Activated T-helper 1 cell treated with anti-CD3 and anti-CD28 coated beads, Interleukin-2, amount 50 U/mL, for 16 hours (primary cell): ENCODE results near the gene FAM181B.

Source experiments
- DNase-seq, 2 donors: peaks; one replicate each; pipeline ENCODE4 v3.0.0-alpha.2; 2020; ENCODE audit warnings: low read depth in 1 of 2, low spot score in 1 of 2

Gene FAM181B

DNA sequence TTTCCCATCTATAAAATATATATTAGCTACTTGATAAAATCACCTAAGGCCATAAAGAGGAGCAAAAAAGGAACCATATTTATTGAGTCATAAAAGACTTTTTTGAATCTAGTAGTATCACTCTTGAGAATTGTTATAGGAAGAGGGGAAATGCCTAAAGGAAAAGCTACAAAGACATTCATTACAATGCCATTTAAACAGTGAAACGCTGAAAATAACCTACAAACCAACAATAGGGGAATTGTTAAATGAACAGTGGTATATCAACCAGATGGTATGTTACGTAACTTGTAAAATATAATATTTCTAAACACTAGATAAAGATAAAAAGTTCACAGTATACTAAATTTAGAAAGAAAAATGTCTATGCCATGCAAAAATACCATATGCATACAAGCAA lies 47.5 kb downstream of the FAM181B start:
- DNase-seq, result no peak

GRCh38 chr11:82683029-82683428 lies 50.6 kb downstream of the FAM181B start:
- DNase-seq, result no peak

DNA sequence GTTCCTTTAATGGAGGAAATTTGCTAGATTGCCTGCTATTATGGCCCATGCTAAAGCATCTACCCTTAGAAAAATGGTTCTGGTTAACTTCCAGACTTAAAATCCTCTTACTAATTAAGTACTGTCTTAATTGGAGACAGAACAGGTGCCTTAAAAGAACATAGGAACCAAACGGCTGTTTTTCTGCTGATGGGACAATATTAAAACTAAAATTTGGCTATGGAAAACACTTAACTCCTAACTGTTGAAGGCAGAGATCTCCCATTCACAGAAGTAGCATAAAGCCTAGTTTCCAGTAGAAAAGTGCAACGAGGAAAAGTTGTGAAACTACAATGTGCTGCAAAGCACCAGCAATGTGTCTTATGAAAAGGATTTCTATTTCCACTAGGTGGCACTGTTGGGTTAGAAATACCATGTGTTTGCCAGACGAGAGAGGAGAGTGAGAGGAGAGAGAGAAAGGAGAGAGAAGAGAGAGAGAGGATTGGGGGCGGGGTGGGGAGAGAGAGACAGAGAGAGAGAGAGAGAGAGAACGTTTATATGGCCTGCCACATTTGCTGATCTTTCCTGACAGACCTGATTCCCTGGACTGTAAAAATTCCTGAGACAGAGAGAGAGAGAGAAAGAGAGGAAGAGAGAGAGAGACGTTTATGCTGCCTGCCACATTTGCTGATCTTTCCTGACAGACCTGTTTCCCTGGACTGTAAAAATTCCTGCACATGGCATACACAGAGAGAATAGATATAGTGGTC lies 51.5 kb downstream of the FAM181B start:
- no peak for DNase-seq

DNA sequence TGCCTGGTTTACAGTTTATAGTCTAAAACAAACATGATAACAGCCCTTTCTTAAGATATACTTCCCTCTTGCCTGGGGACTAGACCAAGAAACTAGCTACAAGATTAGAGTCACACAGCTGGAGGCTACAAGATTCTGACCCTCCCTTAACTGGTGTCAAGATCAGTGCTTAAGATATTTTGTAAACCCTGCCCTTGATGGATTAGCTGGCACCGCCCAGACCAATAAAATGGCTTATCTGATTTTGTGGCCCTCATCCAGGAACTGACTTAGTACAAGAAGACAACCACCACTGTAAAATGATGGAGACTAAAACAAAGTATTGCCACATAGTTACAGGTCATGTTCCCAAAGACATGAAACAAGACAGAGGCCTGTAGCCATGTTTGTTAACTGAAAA lies 53.4 kb downstream of the FAM181B start:
- no peak for DNase-seq
